GM12878 (cell line): ENCODE measurements around the gene CACNA2D4. TPM values are rescaled to one million over a fixed set of nuclear protein-coding genes. Genes with fewer than 3 reads are reported as not detected.

Experiments used
- ATAC-seq: fragments of 200-7000 bp; cut with Tn5 transposase; 3 replicates; pipeline ENCODE4 v1.9.1; 2020; ENCODE audit warnings: mild to moderate bottlenecking, moderate library complexity
- BruUV-seq: library from RNA; stranded (reverse); fragments of 400-500 nt; replicated peaks from 2 replicates; lab custom pipeline; 2021; lab: Mats Ljungman, UMichigan
- CTCF ChIA-PET: fragments of 300-600 bp; sonication (Branson Sonifier 250); formaldehyde crosslinking; extraction: SDS; loops from one replicate; lab custom pipeline; 2021; ENCODE audit warnings: inconsistent platforms; lab: Yijun Ruan, JAX
- POLR2A ChIA-PET: fragments of 350-600 bp; formaldehyde crosslinking; extraction: SDS; loops from one replicate; lab custom pipeline; 2021; ENCODE audit warnings: inconsistent platforms; lab: Charles Lee
- RAD21 ChIA-PET: fragments of 300-600 bp; sonication (Branson Sonifier 250); formaldehyde crosslinking; loops from one replicate; lab custom pipeline; 2023; ENCODE audit warnings: antibody characterized with exemption; ENCODE audit not compliant: unreplicated experiment; lab: Charles Lee
- SMC1A ChIA-PET: fragments of 300-600 bp; sonication (Branson Sonifier 250); formaldehyde crosslinking; loops from one replicate; lab custom pipeline; 2023; ENCODE audit not compliant: unreplicated experiment, uncharacterized antibody; lab: Charles Lee
- DNase-seq: peaks from one replicate; pipeline ENCODE4 v3.0.0-alpha.2; 2011; ENCODE audit warnings: low read depth, low spot score
- FAIRE-seq: peaks from 3 replicates; lab custom pipeline; 2011; peaks lifted over from hg19 to GRCh38; lab: Jason Lieb, UNC
- H2AFZ ChIP-seq: 2 replicates; pipeline ENCODE4 v1.6.0; 2011; ENCODE audit warnings: low read depth, low read length, control low read depth; ENCODE audit not compliant: control insufficient read depth
- H3K27ac ChIP-seq: 2 replicates; pipeline ENCODE4 v1.5.1; 2011; ENCODE audit warnings: control low read depth; ENCODE audit not compliant: control insufficient read depth, insufficient read depth
- H3K27me3 ChIP-seq, 2 experiments: replicated peaks in 1 of 2; 2 replicates each; pipeline versions ENCODE4 v1.6.0 to v1.6.1; 2011; ENCODE audit warnings: low read length in 1 of 2; ENCODE audit not compliant: control insufficient read depth in 2 of 2, insufficient read depth in 2 of 2
- H3K36me3 ChIP-seq, 2 experiments: 2 replicates each; pipeline ENCODE4 v1.5.1; 2011; ENCODE audit warnings: low read length in 1 of 2; ENCODE audit not compliant: control insufficient read depth in 2 of 2, insufficient read depth in 2 of 2
- H3K4me1 ChIP-seq: 2 replicates; pipeline ENCODE4 v1.6.1; 2011; ENCODE audit warnings: mild to moderate bottlenecking, low read length, moderate library complexity, mixed read lengths; ENCODE audit not compliant: control insufficient read depth, insufficient read depth
- H3K4me2 ChIP-seq: 2 replicates; pipeline ENCODE4 v1.6.0; 2011; ENCODE audit warnings: control low read depth; ENCODE audit not compliant: control insufficient read depth, insufficient read depth
- H3K4me3 ChIP-seq: fragments of 200-600 bp; sonication (generic); 2 replicates; pipeline ENCODE4 v1.5.1; 2016
- H3K79me2 ChIP-seq: 2 replicates; pipeline ENCODE4 v1.6.0; 2011; ENCODE audit warnings: low read length; ENCODE audit not compliant: control insufficient read depth, insufficient read depth
- H3K9ac ChIP-seq: 2 replicates; pipeline ENCODE4 v1.8.0; 2011; ENCODE audit warnings: low read length, control low read depth, mixed read lengths; ENCODE audit not compliant: control insufficient read depth, insufficient read depth
- H3K9me3 ChIP-seq: replicated peaks from 3 replicates; pipeline ENCODE4 v1.5.1; 2011; ENCODE audit warnings: mild to moderate bottlenecking, low read length; ENCODE audit not compliant: control insufficient read depth, insufficient read depth
- H4K20me1 ChIP-seq: 2 replicates; pipeline ENCODE4 v1.6.0; 2011; ENCODE audit not compliant: control insufficient read depth, insufficient read depth
- BACH1 ChIP-seq: fragments of 450-650 bp; IDR thresholded peaks from 2 replicates; pipeline ENCODE4 v1.6.1; 2017; ENCODE audit warnings: mild to moderate bottlenecking, borderline replicate concordance
- EGR1 ChIP-seq, 2 experiments: IDR thresholded peaks; 1 replicate in 1 of 2; 2 replicates in 1 of 2; pipeline ENCODE4 v1.6.1; 2011 to 2012; ENCODE audit warnings: low read depth in 2 of 2, low read length in 2 of 2, borderline replicate concordance in 1 of 2, mild to moderate bottlenecking in 1 of 2, moderate library complexity in 1 of 2
- FOS ChIP-seq: IDR thresholded peaks from 3 replicates; pipeline ENCODE4 v1.6.1; 2011; ENCODE audit warnings: borderline replicate concordance; ENCODE audit not compliant: insufficient read length; ENCODE audit errors: extremely low read depth
- PML ChIP-seq: IDR thresholded peaks from 2 replicates; pipeline ENCODE4 v1.6.1; 2012; ENCODE audit warnings: low read length, inconsistent platforms
- TCF3 ChIP-seq: IDR thresholded peaks from 2 replicates; pipeline ENCODE4 v1.6.1; 2012; ENCODE audit warnings: low read depth, mild to moderate bottlenecking, low read length, borderline replicate concordance; ENCODE audit not compliant: insufficient read depth
- ZNF217 ChIP-seq: fragments of 450-650 bp; IDR thresholded peaks from 2 replicates; pipeline ENCODE4 v1.6.1; 2017; ENCODE audit warnings: antibody characterized with exemption, mild to moderate bottlenecking
- ZNF24 ChIP-seq: fragments of 450-650 bp; IDR thresholded peaks from 2 replicates; pipeline ENCODE4 v1.6.1; 2017; ENCODE audit warnings: antibody characterized with exemption, mild to moderate bottlenecking
- WGBS: methylation state at CpG from one replicate; pipeline ENCODE4 v1.1.6; 2016; ENCODE audit warnings: low lambda C conversion rate; ENCODE audit not compliant: insufficient replicate concordance, insufficient coverage; ENCODE audit errors: missing lambda C conversion rate; 5-methylcytosine and 5-hydroxymethylcytosine counted together
- in situ Hi-C: fragments of 300-500 bp; cut with MboI; formaldehyde crosslinking; loops from 9 replicates; pipeline ENCODE4 v1.14.3; 2018; ENCODE audit warnings: mixed read lengths
- intact Hi-C: fragments of 100-400 bp; cut with micrococcal nuclease; formaldehyde crosslinking; loops from one replicate; pipeline ENCODE4 v1.14.2; 2022; ENCODE audit not compliant: unreplicated experiment
- polyA plus RNA-seq, 11 experiments: library from polyadenylated mRNA; depleted of rRNA in 4 of 11; unstranded in 6 of 11; stranded (reverse) in 5 of 11; fragments of >200 nt; fragmentation: Nextera tagmentation in 4 of 11; fragmentation: Illumina TruSeq in 1 of 11; extraction: Ambion mirVana in 4 of 11; extraction: Trizol in 1 of 11; gene quantifications; 1 replicate in 1 of 11; 2 replicates in 10 of 11; pipeline versions ENCODE4 v1.2.1 to v1.2.3, GENCODE V29; 2011 to 2016; ENCODE audit warnings: inconsistent platforms in 2 of 11, missing spikeins in 2 of 11, low read depth in 1 of 11
- total RNA-seq, 4 experiments: library from RNA; depleted of rRNA in 3 of 4; stranded (reverse); fragments of >200 nt in 3 of 4; fragmentation: Illumina TruSeq in 1 of 4; extraction: Trizol in 1 of 4; gene quantifications; 2 replicates each; pipeline versions ENCODE4 v1.2.1 to v1.2.3, GENCODE V29; 2013 to 2021
- TF ChIP-seq, protein P1 (sequence below): fragments of 450-650 bp; IDR thresholded peaks from 2 replicates; pipeline ENCODE4 v1.6.1; 2016; ENCODE audit warnings: mild to moderate bottlenecking

CACNA2D4 gene
- total and polyA plus RNA-seq, 10 of the 15 experiments (the other 5 are each of a cell fraction or from before 2014, with no cell fraction given): 0.03 to 1.0 (median 0.65) TPM

- no peak overlapping the region for H3K27ac ChIP-seq
- H3K4me1 ChIP-seq: no peaks in the 10 kb centered on the region
- CTCF ChIA-PET: interaction anchor here (1.5 kb wide), 1 partner anchor 60 kb away, joined by 4 read pairs; no protein-coding TSS in a partner anchor
- H4K20me1 ChIP-seq: no peaks in the 10 kb centered on the region
- in situ Hi-C loops (no loop called here), intact Hi-C loops (no loop called here)
- H2AFZ ChIP-seq: no peak overlapping the region
- RAD21 ChIA-PET: no interaction called here
- ATAC-seq (no peak), DNase-seq (no peak), FAIRE-seq (no peak)
- BruUV-seq: no TSS peak
- SMC1A ChIA-PET: no interaction called here
- TF ChIP-seq PML: no peak
- TF ChIP-seq ZNF24: no peak
- no peak for TF ChIP-seq TCF3
- no peak for TF ChIP-seq EGR1 (IDR thresholded peaks at IDR 0.05; ENCODE audit: borderline replicate concordance in 1 of 2, low read depth in 2 of 2, low read length in 2 of 2)
- TF ChIP-seq ZNF217: no peak
- TF ChIP-seq, protein P1, sequence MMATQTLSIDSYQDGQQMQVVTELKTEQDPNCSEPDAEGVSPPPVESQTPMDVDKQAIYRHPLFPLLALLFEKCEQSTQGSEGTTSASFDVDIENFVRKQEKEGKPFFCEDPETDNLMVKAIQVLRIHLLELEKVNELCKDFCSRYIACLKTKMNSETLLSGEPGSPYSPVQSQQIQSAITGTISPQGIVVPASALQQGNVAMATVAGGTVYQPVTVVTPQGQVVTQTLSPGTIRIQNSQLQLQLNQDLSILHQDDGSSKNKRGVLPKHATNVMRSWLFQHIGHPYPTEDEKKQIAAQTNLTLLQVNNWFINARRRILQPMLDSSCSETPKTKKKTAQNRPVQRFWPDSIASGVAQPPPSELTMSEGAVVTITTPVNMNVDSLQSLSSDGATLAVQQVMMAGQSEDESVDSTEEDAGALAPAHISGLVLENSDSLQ: no peak
- TF ChIP-seq BACH1: no peak
- TF ChIP-seq FOS: no peak
- POLR2A ChIA-PET: no interaction called here
- peaks cover 0 to 4% of the 10 kb centered on the region in 2 experiments for H3K27me3 ChIP-seq
- H3K9me3 ChIP-seq: no peaks in the 10 kb centered on the region
- no peaks in the 10 kb centered on the region for H3K36me3 ChIP-seq
- H3K9ac ChIP-seq: no peak overlapping the region
- H3K79me2 ChIP-seq: no peaks in the 10 kb centered on the region
- H3K4me3 ChIP-seq: no peak overlapping the region
- no peak overlapping the region for H3K4me2 ChIP-seq
- 51% methylated on average over 10 of the region's 10 CpGs for WGBS
These were observed 38.8 kb downstream of the CACNA2D4 start for GRCh38 chr12:1879633-1880032.
